NCI-H82 treated with DMSO at 0.1 percent for 48 hours (cell line): ENCODE data around the gene PROM2.
"Not testable (repeated sequence)": the region's sequence is repeated elsewhere in the genome, so short reads cannot be mapped to it uniquely, and the experiment has no call there.

Source experiments
- DNase-seq: peaks from one replicate; lab custom pipeline; 2025; ENCODE audit not compliant: unreplicated experiment; lab: John Stamatoyannopoulos, UW

The PROM2 gene

GRCh38 chr2:95274291-95275150 lies at the start of gene PROM2:
TSS of gene PROM2 (plus strand) at chr2:95274449. CDS start at chr2:95274586, 137 bp downstream.
- no peak for DNase-seq

- no peak for DNase-seq
These were observed 48.6 kb upstream of the PROM2 start for GRCh38 chr2:95225658-95226057.

GRCh38 chr2:95231723-95232122 lies 42.5 kb upstream of the PROM2 start:
- DNase-seq: peak; percentile 49

GRCh38 chr2:95232232-95232631 lies 42.0 kb upstream of the PROM2 start:
- no peak for DNase-seq

- no peak for DNase-seq
These were observed 39.9 kb upstream of the PROM2 start for GRCh38 chr2:95234286-95234785.

GRCh38 chr2:95234816-95235215 lies 39.4 kb upstream of the PROM2 start:
- no peak for DNase-seq

GRCh38 chr2:95238131-95238530 lies 36.1 kb upstream of the PROM2 start:
- no peak for DNase-seq

- no peak for DNase-seq
These were observed 34.2 kb upstream of the PROM2 start for GRCh38 chr2:95240091-95240490.

GRCh38 chr2:95240556-95240955 lies 33.7 kb upstream of the PROM2 start:
- no peak for DNase-seq

- DNase-seq: not testable (repeated sequence)
These were observed 32.2 kb upstream of the PROM2 start for GRCh38 chr2:95242084-95242483.

GRCh38 chr2:95258271-95258670 lies 16.0 kb upstream of the PROM2 start:
- no peak for DNase-seq

- DNase-seq: no peak
These were observed 13.9 kb upstream of the PROM2 start for GRCh38 chr2:95260028-95261023.

- no peak for DNase-seq
These were observed 12.6 kb upstream of the PROM2 start for GRCh38 chr2:95261602-95262001.

GRCh38 chr2:95262896-95263542 lies 11.2 kb upstream of the PROM2 start:
- no peak for DNase-seq

GRCh38 chr2:95264624-95265023 lies 9.6 kb upstream of the PROM2 start:
- DNase-seq: no peak

GRCh38 chr2:95265182-95265581 lies 9.1 kb upstream of the PROM2 start:
- DNase-seq: no peak

- DNase-seq: no peak
These were observed 7.3 kb upstream of the PROM2 start for GRCh38 chr2:95266781-95267430.

GRCh38 chr2:95267458-95268210 lies 6.6 kb upstream of the PROM2 start:
- no peak for DNase-seq

GRCh38 chr2:95268211-95269035 lies 5.8 kb upstream of the PROM2 start:
- DNase-seq: no peak
